ENCODE data around the gene RAD51B.

Gene RAD51B

DNA sequence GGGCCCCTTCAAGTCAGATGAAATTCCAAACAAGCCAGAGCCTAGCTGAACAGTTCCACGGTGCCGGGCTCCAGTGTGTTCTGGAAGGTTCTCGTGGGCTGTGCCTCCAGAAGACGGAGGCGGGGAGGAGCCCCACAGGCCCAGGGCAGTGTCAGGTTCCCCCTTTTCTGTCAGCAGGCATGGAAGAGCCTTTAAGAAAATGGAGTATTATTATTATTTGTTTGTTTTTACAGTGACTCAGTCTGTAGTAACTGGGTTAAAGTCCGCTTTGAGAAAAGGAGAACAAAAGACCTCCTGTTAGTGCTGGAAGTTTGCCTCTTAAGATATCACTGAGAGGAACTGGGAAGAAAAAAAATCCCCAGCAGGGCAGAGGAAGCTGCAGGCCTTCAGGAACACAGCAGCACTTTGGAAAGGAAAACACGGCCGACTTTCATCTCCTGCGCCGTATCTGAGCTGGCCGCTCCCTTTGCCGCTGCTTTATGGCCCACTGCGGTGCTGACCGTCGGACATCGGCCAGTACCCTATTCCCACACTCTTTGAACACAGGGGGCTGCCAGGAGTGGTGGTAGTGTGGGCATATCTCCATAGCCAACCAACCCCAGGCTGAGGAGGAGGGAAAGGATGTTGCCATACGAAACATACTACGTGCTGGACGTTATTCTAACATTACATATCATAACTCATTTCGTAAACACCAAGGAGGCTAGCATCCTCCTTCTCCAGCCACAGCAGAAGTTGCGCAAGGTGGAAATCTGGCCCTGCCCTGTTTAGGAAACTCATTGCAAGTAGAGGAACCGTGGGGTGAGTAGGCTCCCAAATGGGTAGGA is 779.3 kb downstream of the RAD51B start:
- H3K9me3 ChIP-seq = no peaks in the 10 kb centered on the region
- H3K27me3 ChIP-seq = no peaks in the 10 kb centered on the region
- DNase-seq = no peak
- H3K36me3 ChIP-seq = no peaks in the 10 kb centered on the region
- TF ChIP-seq, protein P1, sequence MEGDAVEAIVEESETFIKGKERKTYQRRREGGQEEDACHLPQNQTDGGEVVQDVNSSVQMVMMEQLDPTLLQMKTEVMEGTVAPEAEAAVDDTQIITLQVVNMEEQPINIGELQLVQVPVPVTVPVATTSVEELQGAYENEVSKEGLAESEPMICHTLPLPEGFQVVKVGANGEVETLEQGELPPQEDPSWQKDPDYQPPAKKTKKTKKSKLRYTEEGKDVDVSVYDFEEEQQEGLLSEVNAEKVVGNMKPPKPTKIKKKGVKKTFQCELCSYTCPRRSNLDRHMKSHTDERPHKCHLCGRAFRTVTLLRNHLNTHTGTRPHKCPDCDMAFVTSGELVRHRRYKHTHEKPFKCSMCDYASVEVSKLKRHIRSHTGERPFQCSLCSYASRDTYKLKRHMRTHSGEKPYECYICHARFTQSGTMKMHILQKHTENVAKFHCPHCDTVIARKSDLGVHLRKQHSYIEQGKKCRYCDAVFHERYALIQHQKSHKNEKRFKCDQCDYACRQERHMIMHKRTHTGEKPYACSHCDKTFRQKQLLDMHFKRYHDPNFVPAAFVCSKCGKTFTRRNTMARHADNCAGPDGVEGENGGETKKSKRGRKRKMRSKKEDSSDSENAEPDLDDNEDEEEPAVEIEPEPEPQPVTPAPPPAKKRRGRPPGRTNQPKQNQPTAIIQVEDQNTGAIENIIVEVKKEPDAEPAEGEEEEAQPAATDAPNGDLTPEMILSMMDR (IDR thresholded peaks at IDR 0.05; ENCODE audit: low read depth, low read length) = no peak
- no peak overlapping the region for H3K4me3 ChIP-seq (ENCODE audit: low read depth, low read length)
- H3K4me1 ChIP-seq = no peaks in the 10 kb centered on the region

GRCh38 chr14:68599896-68600610 is 780.5 kb downstream of the RAD51B start:
- Histone ChIP-seq H3K4me1 (no peaks in the 10 kb centered on the region), H3K27me3 (no peaks in the 10 kb centered on the region)

GRCh38 chr14:68602507-68602906 is 782.9 kb downstream of the RAD51B start:
- no peak for DNase-seq
- Histone ChIP-seq H3K4me3 (ENCODE audit: low read depth, low read length) (no peak overlapping the region), H3K4me1 (no peaks in the 10 kb centered on the region), H3K9me3 (no peaks in the 10 kb centered on the region), H3K27me3 (no peaks in the 10 kb centered on the region), H3K36me3 (no peaks in the 10 kb centered on the region)
- TF ChIP-seq, protein P1 (IDR thresholded peaks at IDR 0.05; ENCODE audit: low read depth, low read length) = no peak

More at GRCh38 chr14:68599896-68600610, 780.5 kb downstream of the RAD51B start:
- H3K9me3 ChIP-seq = no peaks in the 10 kb centered on the region
- peak; percentile 21 for DNase-seq
- H3K36me3 ChIP-seq = no peaks in the 10 kb centered on the region
- no peak overlapping the region for H3K4me3 ChIP-seq (ENCODE audit: low read depth, low read length)
- TF ChIP-seq, protein P1 (IDR thresholded peaks at IDR 0.05; ENCODE audit: low read depth, low read length) = no peak

- Histone ChIP-seq H3K4me3 (ENCODE audit: low read depth, low read length) (no peak overlapping the region), H3K27me3 (no peaks in the 10 kb centered on the region), H3K9me3 (no peaks in the 10 kb centered on the region), H3K4me1 (no peaks in the 10 kb centered on the region), H3K36me3 (no peaks in the 10 kb centered on the region)
- DNase-seq = no peak
- TF ChIP-seq, protein P1 (IDR thresholded peaks at IDR 0.05; ENCODE audit: low read depth, low read length) = no peak
Measured at GRCh38 chr14:68603533-68604360, 784.2 kb downstream of the RAD51B start.

- Histone ChIP-seq H3K4me1 (no peaks in the 10 kb centered on the region), H3K36me3 (no peaks in the 10 kb centered on the region), H3K27me3 (no peaks in the 10 kb centered on the region), H3K9me3 (no peaks in the 10 kb centered on the region), H3K4me3 (ENCODE audit: low read depth, low read length) (no peak overlapping the region)
- DNase-seq = no peak
- TF ChIP-seq, protein P1 (IDR thresholded peaks at IDR 0.05; ENCODE audit: low read depth, low read length) = no peak
Measured at GRCh38 chr14:68604361-68604730, 784.8 kb downstream of the RAD51B start.

Data from BE2C (cell line).